ENCODE results near the gene GPR152. TPM values are rescaled to one million over a fixed set of nuclear protein-coding genes. Genes with fewer than 3 reads are reported as not detected.
A peak's percentile ranks its signal among the peaks of the same experiment; 100 is the strongest.

GPR152 gene
- total RNA-seq, 2 experiments from 2014 or later, result not detected

GRCh38 chr11:67439321-67440228, 13.0 kb downstream of the GPR152 start:
- no peak for ATAC-seq
- H3K36me3 Mint-ChIP-seq, result peaks cover 23% of the 10 kb centered on the region

GRCh38 chr11:67438158-67438902, 14.2 kb downstream of the GPR152 start:
- peak; percentile 61 for ATAC-seq
- CTCF ChIA-PET, result interaction anchor here (0.7 to 8.0 kb wide), 22 partner anchors 10 to 121 kb away, joined by 3 to 96 read pairs (median 5); partner anchors contain the start of genes AIP, PPP1CA, RAD9A and RPS6KB2

More at GRCh38 chr11:67439321-67440228, 13.0 kb downstream of the GPR152 start:
- peak; percentile 59 for DNase-seq
- no peaks in the 10 kb centered on the region for H3K9me3 Mint-ChIP-seq (ENCODE audit: low read depth)
- no peaks in the 10 kb centered on the region for H3K27me3 Mint-ChIP-seq
- CTCF ChIA-PET, result interaction anchor here (0.9 to 8.0 kb wide), 13 partner anchors 11 to 78 kb away, joined by 3 to 96 read pairs (median 4); partner anchors contain the start of genes GPR152, PPP1CA, RPS6KB2 and TBC1D10C
- H3K4me3 Mint-ChIP-seq, result peak overlapping the region; percentile 95
- H3K4me1 Mint-ChIP-seq, result peaks cover 54% of the 10 kb centered on the region
- peak overlapping the region; percentile 93 for H3K27ac Mint-ChIP-seq

GRCh38 chr11:67437809-67438157, 14.7 kb downstream of the GPR152 start:
- H3K36me3 Mint-ChIP-seq, result peaks cover 30% of the 10 kb centered on the region
- H3K27ac Mint-ChIP-seq, result peak overlapping the region; percentile 91
- no peaks in the 10 kb centered on the region for H3K9me3 Mint-ChIP-seq (ENCODE audit: low read depth)
- H3K4me1 Mint-ChIP-seq, result peaks cover 62% of the 10 kb centered on the region
- no peak for ATAC-seq
- DNase-seq, result no peak
- H3K27me3 Mint-ChIP-seq, result no peaks in the 10 kb centered on the region
- CTCF ChIA-PET, result interaction anchor here (0.7 to 8.0 kb wide), 20 partner anchors 10 to 120 kb away, joined by 3 to 96 read pairs (median 6); partner anchors contain the start of genes AIP, PITPNM1, PPP1CA and RAD9A
- H3K4me3 Mint-ChIP-seq, result peak overlapping the region; percentile 95

More at GRCh38 chr11:67438158-67438902, 14.2 kb downstream of the GPR152 start:
- Mint-ChIP-seq H3K4me3 (peak overlapping the region; percentile 95), H3K9me3 (ENCODE audit: low read depth) (no peaks in the 10 kb centered on the region), H3K4me1 (peaks cover 57% of the 10 kb centered on the region), H3K27me3 (no peaks in the 10 kb centered on the region), H3K36me3 (peaks cover 30% of the 10 kb centered on the region), H3K27ac (peak overlapping the region; percentile 93)
- DNase-seq, result peak; percentile 91

- Mint-ChIP-seq H3K4me1 (peaks cover 64% of the 10 kb centered on the region), H3K27ac (peak within 1 kb of the TSS; percentile 91), H3K36me3 (peaks cover 30% of the 10 kb centered on the region), H3K4me3 (peak within 1 kb of the TSS; percentile 95), H3K9me3 (ENCODE audit: low read depth) (no peaks in the 10 kb centered on the region), H3K27me3 (no peaks in the 10 kb centered on the region)
- CTCF ChIA-PET, result interaction anchor here (0.7 to 8.0 kb wide), 20 partner anchors 9 to 120 kb away, joined by 3 to 96 read pairs (median 6); partner anchors contain the start of genes AIP, PITPNM1, PPP1CA and RAD9A
- DNase-seq, result peak; percentile 90
- ATAC-seq, result peak; percentile 46
Observed at GRCh38 chr11:67437082-67437808, 15.3 kb downstream of the GPR152 start, which contains the start of gene PTPRCAP. PTPRCAP (minus strand) TSS chr11:67437682; CDS start chr11:67437619, 63 bp downstream.

- ATAC-seq, result peak; percentile 46
Observed at GRCh38 chr11:67436459-67437081, 16.0 kb downstream of the GPR152 start.

GRCh38 chr11:67435727-67436458, 16.6 kb downstream of the GPR152 start:
- H3K36me3 Mint-ChIP-seq, result peaks cover 38% of the 10 kb centered on the region
- peak; percentile 7 for ATAC-seq
- DNase-seq, result no peak
- CTCF ChIA-PET, result interaction anchor here (1.1 to 8.0 kb wide), 5 partner anchors 28 to 70 kb away, joined by 3 to 96 read pairs (median 12); partner anchors contain the start of genes PITPNM1, PPP1CA and TBC1D10C
- H3K27me3 Mint-ChIP-seq, result no peaks in the 10 kb centered on the region
- peak overlapping the region; percentile 91 for H3K27ac Mint-ChIP-seq
- peak overlapping the region; percentile 95 for H3K4me3 Mint-ChIP-seq
- H3K9me3 Mint-ChIP-seq (ENCODE audit: low read depth), result no peaks in the 10 kb centered on the region
- peaks cover 61% of the 10 kb centered on the region for H3K4me1 Mint-ChIP-seq

More at GRCh38 chr11:67436459-67437081, 16.0 kb downstream of the GPR152 start:
- Mint-ChIP-seq H3K4me1 (peaks cover 65% of the 10 kb centered on the region), H3K27me3 (no peaks in the 10 kb centered on the region), H3K4me3 (peak overlapping the region; percentile 95), H3K36me3 (peaks cover 37% of the 10 kb centered on the region), H3K9me3 (ENCODE audit: low read depth) (no peaks in the 10 kb centered on the region), H3K27ac (peak overlapping the region; percentile 91)
- DNase-seq, result peak; percentile 91
- CTCF ChIA-PET, result interaction anchor here (0.9 to 8.0 kb wide), 12 partner anchors 13 to 84 kb away, joined by 3 to 96 read pairs (median 8); partner anchors contain the start of genes AIP, PITPNM1, PPP1CA and TBC1D10C

GRCh38 chr11:67435031-67435726, 17.4 kb downstream of the GPR152 start:
- CTCF ChIA-PET, result interaction anchor here (1.0 to 8.0 kb wide), 3 partner anchors 15 to 32 kb away, joined by 3 to 96 read pairs (median 32); partner anchors contain the start of genes PPP1CA and TBC1D10C
- peaks cover 42% of the 10 kb centered on the region for H3K36me3 Mint-ChIP-seq
- no peaks in the 10 kb centered on the region for H3K27me3 Mint-ChIP-seq

GRCh38 chr11:67434395-67434881, 18.1 kb downstream of the GPR152 start:
- ATAC-seq, result no peak
- H3K27ac Mint-ChIP-seq, result peak overlapping the region; percentile 78
- H3K9me3 Mint-ChIP-seq (ENCODE audit: low read depth), result no peaks in the 10 kb centered on the region
- H3K4me3 Mint-ChIP-seq, result peak overlapping the region; percentile 95
- peaks cover 42% of the 10 kb centered on the region for H3K36me3 Mint-ChIP-seq
- peak; percentile 57 for DNase-seq
- H3K4me1 Mint-ChIP-seq, result peaks cover 56% of the 10 kb centered on the region
- CTCF ChIA-PET, result interaction anchor here (0.6 to 8.0 kb wide), 3 partner anchors 14 to 160 kb away, joined by 3 to 96 read pairs (median 4); partner anchors contain the start of genes PPP1CA and TBC1D10C
- H3K27me3 Mint-ChIP-seq, result no peaks in the 10 kb centered on the region

More at GRCh38 chr11:67435031-67435726, 17.4 kb downstream of the GPR152 start:
- H3K9me3 Mint-ChIP-seq (ENCODE audit: low read depth), result no peaks in the 10 kb centered on the region
- H3K27ac Mint-ChIP-seq, result peak overlapping the region; percentile 91
- H3K4me1 Mint-ChIP-seq, result peaks cover 58% of the 10 kb centered on the region
- ATAC-seq, result no peak
- peak; percentile 58 for DNase-seq
- H3K4me3 Mint-ChIP-seq, result peak overlapping the region; percentile 95

- Mint-ChIP-seq H3K27me3 (no peaks in the 10 kb centered on the region), H3K27ac (peak overlapping the region; percentile 78), H3K4me3 (peak overlapping the region; percentile 95), H3K9me3 (ENCODE audit: low read depth) (no peaks in the 10 kb centered on the region), H3K4me1 (peaks cover 55% of the 10 kb centered on the region), H3K36me3 (peaks cover 42% of the 10 kb centered on the region)
- no peak for ATAC-seq
- DNase-seq, result peak; percentile 64
- CTCF ChIA-PET, result interaction anchor here (0.6 to 8.0 kb wide), 2 partner anchors 31 to 160 kb away, joined by 4 to 96 read pairs; partner anchors contain the start of genes PPP1CA and TBC1D10C
Observed at GRCh38 chr11:67433536-67434394, 18.8 kb downstream of the GPR152 start.

Data from activated CD8-positive, alpha-beta memory T cell treated with anti-CD3 and anti-CD28 coated beads, Interleukin-2, amount 10 ng/mL, durations not matched to agents 7 days and 5 days (primary cell).